HG02981 (cell line): ENCODE data around the gene OTOS.

Experiments used
- ATAC-seq: cut with Tn5 transposase; IDR thresholded peaks from one replicate; pipeline ENCODE4 v1.9.1; 2021; ENCODE audit warnings: mild to moderate bottlenecking, moderate library complexity; ENCODE audit not compliant: unreplicated experiment

OTOS gene

DNA sequence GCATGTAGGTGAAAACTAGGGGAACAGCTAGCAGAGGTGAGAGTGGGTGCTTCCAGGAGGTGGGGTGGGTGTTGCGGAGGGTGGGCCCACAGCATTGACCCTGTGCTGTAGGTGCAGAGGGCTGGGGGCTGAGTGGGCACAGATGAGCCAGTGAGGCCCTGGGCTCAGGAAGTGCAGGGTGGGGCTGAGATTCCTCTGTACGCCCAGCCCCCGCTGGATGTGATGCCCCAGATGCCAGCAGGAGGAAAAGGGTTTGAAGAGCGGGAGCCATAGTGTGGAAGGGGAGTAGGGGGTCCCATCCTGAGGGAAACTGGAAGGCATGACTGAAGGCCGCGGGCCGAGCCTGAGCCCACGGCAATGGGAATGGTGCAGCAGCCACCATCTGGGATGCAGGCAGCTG is 14.1 kb upstream of the OTOS start:
- no peak for ATAC-seq

DNA sequence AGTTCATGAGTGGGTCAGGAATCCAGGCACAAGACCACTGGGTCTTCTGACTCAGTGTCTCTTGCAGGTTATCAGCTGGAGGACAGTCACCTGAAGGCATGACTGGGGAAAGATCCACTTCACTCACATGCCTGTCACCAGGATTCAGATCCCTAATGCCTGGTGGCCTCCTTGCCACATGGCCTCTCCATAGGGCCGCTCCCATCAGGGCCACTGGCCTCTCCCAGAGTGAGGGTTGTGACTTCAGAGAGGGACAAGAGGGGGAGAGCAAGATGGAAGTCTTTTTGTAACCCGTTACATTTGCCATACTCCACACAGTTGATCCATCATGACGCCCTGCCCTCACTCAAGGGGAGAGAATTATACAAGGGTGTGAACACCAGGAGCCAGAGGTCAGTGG is 13.0 kb upstream of the OTOS start:
- ATAC-seq = no peak

DNA sequence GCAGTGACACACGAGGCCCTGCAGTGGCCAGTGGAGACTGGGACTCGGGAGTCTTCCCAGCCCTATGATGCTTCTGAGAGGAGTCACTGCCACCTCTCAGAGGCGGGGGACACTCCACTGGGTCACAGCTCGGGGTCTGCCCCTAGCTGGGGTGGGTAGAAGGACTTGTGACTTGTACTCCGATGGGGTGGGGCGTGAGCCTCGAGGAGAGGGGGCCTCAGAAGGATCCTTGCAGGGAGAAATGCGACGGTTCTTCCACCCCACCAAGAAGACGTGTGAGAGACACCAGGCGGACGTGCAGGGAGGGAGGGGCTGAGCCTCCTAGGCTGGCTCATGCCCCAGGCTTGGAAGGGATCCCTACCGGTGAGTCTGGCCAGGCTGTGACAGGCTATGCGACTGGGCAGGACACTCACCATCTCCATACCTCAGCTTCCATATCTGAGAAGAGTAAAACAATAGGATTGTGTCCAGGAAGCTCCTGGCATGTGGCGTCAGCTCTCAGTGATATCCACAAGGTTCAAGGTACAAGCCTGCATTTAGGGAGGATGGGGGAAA is 11.1 kb upstream of the OTOS start:
- no peak for ATAC-seq

DNA sequence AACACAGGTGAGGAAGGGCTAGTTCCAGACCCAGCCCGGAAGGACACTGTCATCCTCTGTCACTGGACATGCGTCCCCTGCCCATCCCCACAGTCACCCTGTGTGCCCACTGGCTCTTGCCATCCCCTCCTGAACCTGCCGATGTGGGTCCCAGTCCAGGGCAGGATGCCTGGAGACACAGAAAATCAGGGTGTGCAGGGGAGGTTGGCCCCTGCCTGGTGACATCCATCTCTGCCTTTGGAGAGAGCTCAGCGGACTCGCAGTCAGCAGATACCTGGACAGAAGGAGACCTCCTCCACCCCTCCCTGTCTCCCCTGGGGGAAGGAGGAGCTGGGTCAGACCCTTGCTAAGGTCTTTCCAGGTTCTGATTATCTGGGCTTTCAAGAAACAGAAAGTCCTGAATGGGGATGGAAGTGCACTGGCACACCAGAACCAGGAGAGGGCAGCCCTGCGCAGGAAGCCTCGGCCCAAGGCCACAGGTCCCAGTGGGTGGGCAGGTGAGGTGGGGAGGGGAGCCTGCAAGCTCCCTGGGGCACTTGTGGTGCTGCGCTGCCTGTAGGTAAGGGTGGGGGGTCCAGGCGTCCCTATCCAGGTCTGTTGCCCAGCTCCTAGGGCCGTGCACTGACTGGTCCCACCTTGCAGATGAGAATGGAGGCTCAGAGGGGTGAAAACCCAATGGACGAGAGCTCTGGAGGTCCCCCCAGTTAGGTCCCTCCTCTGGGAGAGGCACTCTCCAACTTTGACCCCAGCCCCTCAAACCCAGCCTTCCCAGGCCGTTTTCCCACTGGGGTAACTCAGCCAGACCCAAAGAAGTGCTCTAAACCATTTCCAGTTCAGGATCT is 9.7 kb upstream of the OTOS start:
- peak; percentile 50 for ATAC-seq

DNA sequence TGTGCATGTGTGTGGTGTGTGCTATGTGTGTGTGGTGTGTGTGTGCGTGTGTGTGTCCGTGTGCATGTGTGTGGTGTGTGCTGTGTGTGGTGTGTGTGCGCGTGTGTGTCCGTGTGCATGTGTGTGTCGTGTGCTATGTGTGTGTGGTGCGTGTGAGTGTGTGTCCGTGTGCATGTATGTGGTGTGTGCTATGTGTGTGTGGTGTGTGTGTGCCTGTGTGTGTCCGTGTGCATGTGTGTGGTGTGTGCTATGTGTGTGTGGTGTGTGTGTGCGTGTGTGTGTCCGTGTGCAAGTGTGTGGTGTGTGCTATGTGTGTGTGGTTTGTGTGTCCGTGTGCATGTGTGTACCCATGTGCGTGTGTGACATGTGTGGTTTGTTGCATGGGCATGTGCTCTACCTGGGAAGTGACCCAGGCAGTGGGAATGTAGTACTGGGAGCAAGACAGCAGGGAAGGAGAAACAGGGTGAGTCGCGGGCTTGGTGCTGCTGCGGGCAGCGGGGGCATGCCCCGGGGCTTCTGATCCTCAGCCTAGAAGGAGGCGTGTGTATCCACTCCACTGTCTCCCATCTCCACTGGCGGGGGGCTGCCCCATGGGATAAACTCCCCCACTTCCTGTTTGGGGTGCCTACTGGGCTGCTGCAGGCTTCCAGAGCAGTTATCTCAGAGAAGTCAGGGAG is 7.6 kb upstream of the OTOS start:
- no peak for ATAC-seq

DNA sequence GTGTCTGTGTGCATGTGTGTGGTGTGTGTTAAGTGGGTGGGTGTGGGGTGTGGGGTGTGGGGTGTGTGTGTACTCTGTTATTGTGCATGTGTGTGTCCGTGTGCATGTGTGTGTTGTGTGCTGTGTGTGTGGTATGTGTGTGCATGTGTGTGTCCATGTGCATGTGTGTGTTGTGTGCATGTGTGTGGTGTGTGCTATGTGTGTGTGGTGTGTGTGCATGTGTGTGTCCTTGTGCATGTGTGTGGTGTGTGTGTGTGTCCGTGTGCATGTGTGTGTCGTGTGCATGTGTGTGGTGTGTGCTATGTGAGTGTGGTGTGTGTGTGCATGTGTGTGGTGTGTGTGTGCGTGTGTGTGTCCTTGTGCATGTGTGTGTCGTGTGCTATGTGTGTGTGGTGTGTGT is 6.9 kb upstream of the OTOS start:
- ATAC-seq = no peak

DNA sequence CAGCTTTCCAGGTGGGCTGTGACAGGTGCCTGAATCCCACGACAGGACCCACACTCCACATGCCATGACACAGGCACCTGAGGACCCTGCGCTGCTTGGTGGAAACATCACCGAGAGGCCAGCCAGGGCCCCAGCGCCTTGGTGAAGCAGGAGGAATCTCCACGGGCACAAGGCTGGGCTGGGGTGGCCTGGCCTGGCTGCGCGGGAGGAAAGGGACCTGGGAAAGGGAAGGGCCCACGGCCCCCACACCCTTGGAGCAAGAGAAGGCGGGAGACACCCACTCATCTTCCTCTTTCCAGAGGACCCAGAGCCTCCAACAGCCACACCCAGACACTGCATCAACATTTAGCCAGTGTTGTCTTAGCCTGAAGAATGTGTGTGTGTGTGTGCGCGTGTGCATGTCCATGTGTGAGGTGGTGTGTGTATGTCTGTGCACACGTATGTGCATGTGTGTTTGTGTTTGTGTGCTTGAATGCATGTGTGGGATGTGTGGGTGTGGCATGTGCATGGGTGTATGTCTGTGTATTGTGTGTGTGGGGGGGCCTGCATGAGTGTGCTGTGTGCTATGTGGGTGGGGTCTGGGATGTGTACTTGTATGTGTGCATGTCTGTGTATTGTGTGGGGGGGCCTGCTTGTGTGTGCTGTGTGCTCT is 6.3 kb upstream of the OTOS start:
- no peak for ATAC-seq

DNA sequence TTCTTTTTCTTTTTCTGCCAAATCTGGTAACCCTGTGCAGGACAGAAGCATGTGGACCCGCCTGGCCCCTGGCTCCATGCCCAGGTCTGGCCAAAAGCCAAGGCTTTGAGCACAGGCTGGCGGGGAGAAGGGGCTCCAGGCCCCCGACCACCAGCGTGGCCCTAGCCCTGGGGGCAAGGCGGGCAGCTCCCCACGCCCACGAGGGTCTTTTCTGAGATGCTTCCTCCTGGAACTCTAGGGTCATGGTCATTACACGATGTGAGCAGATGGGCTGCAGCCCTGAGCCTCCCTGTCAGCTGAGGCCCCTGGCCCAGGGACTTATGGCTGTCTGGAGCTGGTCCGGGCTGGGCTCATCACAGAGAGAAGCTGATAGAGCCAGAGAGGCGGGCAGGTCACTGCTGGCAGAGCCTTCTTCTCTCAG is 5.7 kb upstream of the OTOS start:
- ATAC-seq = no peak

DNA sequence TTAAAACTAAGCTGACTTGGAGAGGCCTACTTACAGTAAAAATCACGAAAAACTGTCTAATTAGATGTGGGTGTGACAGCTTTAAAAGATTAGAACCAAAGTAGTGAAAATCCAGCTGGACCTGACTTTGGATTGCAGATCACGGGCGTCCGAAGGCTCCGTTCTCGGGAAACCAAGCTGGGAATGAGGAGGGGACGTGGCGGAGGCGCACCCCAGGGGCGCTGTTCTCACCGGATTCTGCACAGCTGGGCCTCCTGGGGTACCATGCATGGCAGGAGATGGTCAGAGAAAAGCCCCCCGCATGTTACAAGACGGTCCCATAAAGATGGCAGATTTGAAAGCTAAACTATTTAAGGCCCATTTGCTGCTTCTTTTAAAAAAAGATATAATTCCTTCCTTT is 5.0 kb upstream of the OTOS start:
- ATAC-seq = no peak

DNA sequence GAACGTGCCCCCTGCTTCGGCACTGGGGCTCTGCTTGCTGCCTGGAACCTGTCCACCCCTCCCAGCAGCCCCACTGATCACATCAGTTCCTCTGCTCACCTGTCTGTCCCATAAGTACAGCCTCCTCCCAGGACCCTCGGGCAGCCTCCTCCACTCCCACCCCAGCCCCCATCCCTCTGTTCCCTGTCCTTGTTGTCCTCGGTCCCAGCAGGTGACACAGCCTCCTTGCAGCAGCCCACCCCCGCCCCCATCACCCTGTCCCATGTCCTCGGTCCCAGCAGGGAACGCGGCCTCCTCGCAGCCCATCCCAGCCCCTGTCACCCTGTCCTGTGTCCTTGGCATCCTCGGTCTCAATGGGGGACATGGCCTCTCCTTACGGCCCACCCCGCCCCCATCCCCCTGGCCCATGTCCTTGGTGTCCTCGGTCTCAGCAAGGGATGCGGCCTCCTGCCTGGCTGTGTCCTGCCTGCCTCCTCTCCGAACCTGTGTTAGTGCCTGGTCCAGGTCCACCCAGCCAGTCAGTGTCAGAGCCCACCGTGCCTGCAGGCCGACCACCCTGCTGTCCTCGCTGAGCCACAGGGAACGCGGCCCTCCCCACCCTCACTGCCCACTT is 4.3 kb upstream of the OTOS start:
- no peak for ATAC-seq

DNA sequence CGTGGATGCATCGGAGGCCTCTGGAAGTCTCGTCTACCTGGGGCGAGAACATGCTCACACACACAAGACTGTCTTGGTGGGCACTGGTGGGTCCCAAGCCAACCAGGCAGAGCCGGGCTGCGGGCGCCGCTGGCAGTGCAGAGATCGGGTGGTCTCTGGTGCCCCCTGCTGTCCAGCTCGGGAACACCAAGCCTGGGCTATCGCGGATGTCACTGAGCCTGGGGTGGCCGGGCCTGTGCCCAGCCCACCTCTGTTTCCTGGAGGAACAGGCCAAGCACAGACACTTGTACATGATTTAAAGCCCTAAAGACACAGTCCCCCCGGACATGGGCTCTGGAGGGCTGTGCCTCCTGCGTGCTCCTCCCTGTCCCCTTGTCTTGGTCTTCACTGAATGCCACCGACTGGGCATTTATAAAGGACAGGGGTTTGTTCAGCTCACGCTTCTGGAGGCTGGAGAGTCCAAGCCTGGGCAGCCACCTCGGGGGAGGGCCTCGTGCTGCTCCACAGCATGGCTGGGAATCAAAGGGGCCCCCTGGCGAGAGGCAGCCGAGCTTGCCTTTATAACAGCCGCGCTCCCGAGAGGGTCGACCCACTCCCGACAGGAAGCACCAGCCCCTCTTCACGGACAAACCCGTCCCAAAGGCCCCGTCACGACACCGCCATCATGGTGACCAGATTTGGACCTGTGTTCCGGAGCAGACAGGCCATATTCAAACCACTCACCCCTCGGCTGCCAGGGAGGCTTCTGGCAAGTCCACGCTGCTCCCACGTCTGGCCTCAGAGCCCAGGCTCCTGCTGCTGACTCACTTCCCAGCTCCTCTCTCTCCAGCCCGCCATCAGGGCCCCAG is 3.6 kb upstream of the OTOS start:
- peak; percentile 75 for ATAC-seq

DNA sequence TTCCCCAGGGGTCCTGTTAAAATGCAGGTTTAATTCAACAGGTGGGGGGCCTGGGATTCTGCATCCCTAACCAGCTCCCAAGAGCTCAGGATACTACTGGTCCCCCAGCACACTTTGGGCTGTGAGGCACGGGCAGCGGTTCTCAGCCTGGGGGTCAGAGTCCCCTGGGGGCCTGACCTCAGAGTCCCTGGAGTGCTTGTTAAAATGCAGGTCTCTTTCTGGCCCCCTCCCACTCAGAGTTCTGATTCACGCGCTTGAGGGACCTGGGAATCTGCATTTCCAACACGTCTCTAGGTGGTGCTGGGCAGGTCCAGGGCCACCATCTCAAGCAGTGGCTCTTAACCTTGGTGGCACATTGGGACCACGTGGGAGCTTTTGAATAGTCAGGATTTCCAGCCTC is 2.8 kb upstream of the OTOS start:
- ATAC-seq = no peak

DNA sequence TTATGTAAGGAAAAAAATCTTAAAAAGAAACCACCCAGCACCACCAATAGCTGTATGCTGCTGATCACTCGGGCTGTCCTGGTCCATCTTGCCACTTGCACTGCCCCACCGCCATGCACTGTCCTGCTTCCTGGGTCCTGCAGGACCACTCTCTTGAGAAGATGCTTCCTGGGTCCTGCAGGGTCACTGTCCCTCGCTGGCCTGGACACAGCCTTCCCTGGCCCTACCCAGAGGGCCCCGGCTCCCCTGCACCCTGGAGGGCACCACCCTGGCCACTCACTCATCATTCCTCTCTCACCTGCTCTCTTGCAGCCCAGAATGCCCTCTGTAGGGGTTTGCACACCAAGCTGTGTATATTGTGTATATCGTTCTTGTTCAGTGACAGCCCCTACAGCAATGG is 2.4 kb upstream of the OTOS start:
- ATAC-seq = no peak

DNA sequence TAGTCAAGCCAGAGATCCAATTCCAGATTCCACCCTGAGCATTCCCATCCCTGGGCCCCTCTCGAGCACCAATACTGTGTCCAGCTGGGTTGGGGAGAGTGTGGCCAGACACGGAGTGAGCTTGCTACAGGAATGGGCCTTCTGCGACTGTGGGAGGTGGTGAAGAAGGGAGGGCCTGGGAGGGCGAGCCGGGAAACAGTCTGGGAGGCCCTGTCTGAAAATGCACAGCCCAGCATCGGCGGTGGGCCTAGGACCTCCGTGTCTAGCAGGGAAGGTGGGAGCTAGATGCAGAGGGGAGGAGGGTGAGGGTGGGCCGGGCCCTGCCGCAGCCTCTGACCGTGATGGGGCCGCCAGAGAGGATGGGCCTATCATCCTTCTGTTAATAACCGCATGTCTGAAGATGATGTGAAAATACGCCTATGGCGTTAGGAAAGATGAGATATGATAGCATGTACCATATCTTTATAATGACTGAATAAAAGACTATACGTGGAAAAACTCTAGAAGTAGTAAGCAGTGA is 1.9 kb upstream of the OTOS start:
- no peak for ATAC-seq

DNA sequence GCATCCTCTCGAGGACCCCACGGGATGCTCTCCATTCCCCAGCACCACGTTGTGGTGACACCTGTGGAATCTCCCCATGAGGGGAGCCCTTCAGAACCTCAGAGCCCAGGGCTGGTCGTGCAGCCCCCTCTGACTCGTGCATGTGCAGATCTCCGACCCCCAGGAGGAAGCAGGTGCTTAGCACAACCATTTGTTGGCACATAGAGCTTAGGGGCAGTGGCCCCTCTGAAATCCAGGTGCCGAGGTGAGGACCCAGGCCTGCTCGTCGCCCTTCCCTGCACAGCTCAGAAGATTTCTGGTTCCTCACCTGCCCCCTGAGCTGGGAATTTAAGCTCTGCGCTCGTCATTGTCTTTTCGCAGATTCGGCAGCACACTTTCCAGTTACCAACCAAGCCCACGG is 1.3 kb upstream of the OTOS start:
- no peak for ATAC-seq

DNA sequence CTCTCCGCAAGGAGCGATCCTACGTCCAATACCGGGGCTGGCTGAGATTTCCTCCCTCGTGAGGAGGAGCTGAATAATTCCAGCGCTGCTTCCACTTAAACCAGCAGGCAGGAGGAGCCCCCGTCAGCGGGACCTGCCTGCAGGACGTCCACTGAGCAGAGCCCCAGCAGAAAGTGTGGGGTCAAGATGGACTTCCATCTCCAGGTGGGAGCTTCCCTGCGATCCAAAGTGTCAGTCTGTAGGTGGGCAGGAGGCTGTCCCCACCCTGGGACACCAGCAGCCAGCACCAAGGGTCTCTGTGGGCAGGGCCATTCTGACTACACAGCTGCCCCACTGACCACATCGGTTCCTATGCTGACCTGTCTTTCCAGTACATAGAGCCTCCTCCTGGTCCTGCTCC is 462 bp upstream of the OTOS start:
- no peak for ATAC-seq

DNA sequence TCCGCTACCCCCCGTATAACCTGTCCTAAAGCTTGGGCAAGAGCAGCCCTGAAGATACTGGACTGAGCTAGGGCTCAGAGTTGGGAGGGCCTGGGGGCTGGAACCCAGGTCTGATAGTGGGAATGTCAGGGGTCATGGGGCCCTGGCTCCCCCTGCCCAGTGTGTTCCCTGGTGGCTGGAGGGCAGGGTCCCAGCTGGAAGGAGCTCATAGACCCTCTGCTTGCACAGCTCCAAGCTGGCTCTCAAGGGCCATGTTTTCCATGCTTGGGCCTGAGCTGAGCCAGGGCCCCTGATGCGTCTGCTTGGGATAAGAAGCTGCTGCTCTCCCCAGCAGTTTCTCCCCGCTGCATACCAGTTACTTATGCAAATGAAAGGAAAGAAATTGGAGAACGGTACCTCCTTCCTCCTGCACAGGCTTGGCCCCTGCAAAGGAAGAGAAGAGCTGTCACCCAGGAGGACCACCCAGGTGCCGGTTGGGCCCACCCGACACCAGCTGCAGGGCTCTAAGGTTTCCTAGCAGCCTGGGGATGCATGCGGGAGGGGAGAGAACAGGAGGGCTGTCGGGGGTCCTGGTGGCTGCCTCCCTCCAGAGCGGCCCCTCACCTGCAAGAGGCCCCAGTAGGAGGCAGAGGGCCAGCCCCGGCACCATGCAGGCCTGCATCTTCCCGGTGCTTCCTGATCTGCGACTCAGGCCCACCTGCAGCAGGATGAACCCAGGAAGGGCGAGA is 628 bp downstream of the OTOS start:
- ATAC-seq = no peak

DNA sequence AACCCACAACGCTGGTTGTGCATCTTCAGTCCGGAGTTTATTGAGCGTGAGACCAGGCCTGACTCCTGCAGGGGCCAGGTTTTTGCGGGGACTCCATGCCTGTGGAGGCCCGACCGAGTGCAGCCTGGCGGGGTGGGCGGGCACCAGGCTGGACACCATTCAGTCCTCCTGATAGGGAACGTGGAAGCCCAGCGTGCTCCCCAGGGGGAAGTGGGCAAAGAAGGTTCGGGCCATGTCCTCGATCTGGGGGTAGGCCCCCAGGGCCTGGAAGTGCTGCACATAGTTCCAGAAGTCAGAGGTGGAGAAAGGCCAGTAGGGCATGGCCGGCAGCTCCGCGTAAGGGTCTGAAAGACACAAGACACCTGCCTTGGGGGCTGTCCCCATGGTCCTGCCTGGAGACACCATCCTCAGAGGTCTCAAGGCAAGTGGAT is 1.4 kb downstream of the OTOS start:
- no peak for ATAC-seq

DNA sequence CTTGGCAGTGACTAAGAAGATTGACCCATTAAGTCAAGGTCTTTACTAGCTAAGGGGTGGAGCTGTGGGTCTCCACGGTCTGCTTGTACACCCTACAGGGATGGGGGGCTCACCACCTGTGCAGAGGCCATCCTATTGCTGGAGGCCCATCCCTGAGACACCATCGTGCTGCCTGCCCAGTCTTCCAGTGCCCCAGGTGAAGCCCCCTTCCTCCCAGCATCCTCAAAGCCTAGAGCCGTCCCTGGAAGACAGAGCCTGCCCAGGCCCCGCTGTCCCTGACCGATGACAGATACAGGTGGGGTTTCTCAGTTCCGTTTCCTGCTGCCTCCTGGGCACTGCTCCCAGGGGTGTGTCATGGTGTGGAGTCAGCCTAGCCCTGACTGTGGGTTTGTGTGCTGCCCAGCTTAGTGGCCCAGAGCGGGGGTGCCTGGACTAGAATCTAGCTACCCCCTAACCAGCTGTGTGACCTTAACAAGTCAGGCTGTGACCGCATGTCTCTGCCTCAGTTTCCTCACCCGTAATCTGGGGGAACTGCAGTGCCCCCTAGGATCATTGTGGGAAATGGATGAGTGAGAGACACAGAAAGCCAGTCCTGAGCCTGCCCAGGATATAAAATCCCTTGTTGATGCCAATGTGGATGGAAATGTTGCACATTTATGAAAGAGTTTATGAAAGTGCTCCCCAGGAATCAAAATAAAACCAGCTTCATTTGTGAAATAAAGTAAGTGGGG is 2.0 kb downstream of the OTOS start:
- no peak for ATAC-seq
